Measurements from ENCODE around the gene PLSCR1. TPM values are rescaled to one million over a fixed set of nuclear protein-coding genes. Genes with fewer than 3 reads are reported as not detected.

Gene PLSCR1
- total RNA-seq, 2 donors from 2014 or later, result 189 to 250 TPM

GRCh38 chr3:146557745-146558144, 13.3 kb upstream of the PLSCR1 start:
- H3K9me3 Mint-ChIP-seq, result peaks cover 22% of the 10 kb centered on the region
- no peak overlapping the region for H3K4me3 Mint-ChIP-seq
- DNase-seq, result no peak

GRCh38 chr3:146555311-146555710, 10.9 kb upstream of the PLSCR1 start:
- Mint-ChIP-seq H3K36me3 (ENCODE audit: low read depth) (no peaks in the 10 kb centered on the region), H3K27ac (no peak overlapping the region), H3K27me3 (ENCODE audit: insufficient read depth) (no peaks in the 10 kb centered on the region), H3K4me1 (peaks cover 10% of the 10 kb centered on the region), H3K4me3 (no peak overlapping the region), H3K9me3 (peaks cover 18% of the 10 kb centered on the region)
- Histone ChIP-seq H3K9me3 (ENCODE audit: control insufficient read depth, low read length) (peaks cover 37% of the 10 kb centered on the region), H3K4me3 (ENCODE audit: low read length) (peak overlapping the region; percentile 46), H3K9ac (ENCODE audit: extremely low read depth, low read length, poor library complexity, severe bottlenecking) (no peak overlapping the region), H3K36me3 (ENCODE audit: control insufficient read depth, insufficient read depth, low read length) (no peaks in the 10 kb centered on the region), H3K4me1 (ENCODE audit: control insufficient read depth, insufficient read depth, low read length) (no peaks in the 10 kb centered on the region), H3K27ac (ENCODE audit: low read depth, low read length) (no peak overlapping the region), H3K27me3 (ENCODE audit: control insufficient read depth, insufficient read depth, low read length, poor library complexity, severe bottlenecking) (no peaks in the 10 kb centered on the region)
- TF ChIP-seq CTCF (conservative IDR thresholded peaks at IDR 0.05), result no peak
- DNase-seq, result no peak
- WGBS, 2 experiments (ENCODE audit: insufficient coverage in 1 of 2, insufficient read length in 1 of 2), result 91 to 100% methylated on average over 3 of the region's 3 CpGs

More at GRCh38 chr3:146557745-146558144, 13.3 kb upstream of the PLSCR1 start:
- Histone ChIP-seq H3K36me3 (ENCODE audit: control insufficient read depth, insufficient read depth, low read length) (no peaks in the 10 kb centered on the region), H3K27me3 (ENCODE audit: control insufficient read depth, insufficient read depth, low read length, poor library complexity, severe bottlenecking) (no peaks in the 10 kb centered on the region), H3K27ac (ENCODE audit: low read depth, low read length) (no peak overlapping the region), H3K9ac (ENCODE audit: extremely low read depth, low read length, poor library complexity, severe bottlenecking) (no peak overlapping the region), H3K4me3 (ENCODE audit: low read length) (peak overlapping the region; percentile 10), H3K9me3 (ENCODE audit: control insufficient read depth, low read length) (peaks cover 37% of the 10 kb centered on the region), H3K4me1 (ENCODE audit: control insufficient read depth, insufficient read depth, low read length) (no peaks in the 10 kb centered on the region)
- Mint-ChIP-seq H3K4me1 (peaks cover 7% of the 10 kb centered on the region), H3K27me3 (ENCODE audit: insufficient read depth) (no peaks in the 10 kb centered on the region), H3K36me3 (ENCODE audit: low read depth) (no peaks in the 10 kb centered on the region), H3K27ac (no peak overlapping the region)
- no peak for TF ChIP-seq CTCF (conservative IDR thresholded peaks at IDR 0.05)
- WGBS, 2 experiments (ENCODE audit: insufficient coverage in 1 of 2, insufficient read length in 1 of 2), result 90 to 91% methylated on average over 3 to 4 of the region's 4 CpGs

- peaks cover 12% of the 10 kb centered on the region for H3K4me1 Mint-ChIP-seq
Measured at GRCh38 chr3:146554151-146554760, 9.8 kb upstream of the PLSCR1 start.

More at GRCh38 chr3:146554151-146554760, 9.8 kb upstream of the PLSCR1 start:
- no peak overlapping the region for H3K4me3 ChIP-seq (ENCODE audit: low read length)
- no peak for TF ChIP-seq CTCF (conservative IDR thresholded peaks at IDR 0.05)
- H3K4me1 ChIP-seq (ENCODE audit: control insufficient read depth, insufficient read depth, low read length), result no peaks in the 10 kb centered on the region
- no peak overlapping the region for H3K27ac ChIP-seq (ENCODE audit: low read depth, low read length)
- H3K36me3 Mint-ChIP-seq (ENCODE audit: low read depth), result no peaks in the 10 kb centered on the region
- H3K9me3 ChIP-seq (ENCODE audit: control insufficient read depth, low read length), result peaks cover 37% of the 10 kb centered on the region
- peak; percentile 41 for DNase-seq
- no peak overlapping the region for H3K4me3 Mint-ChIP-seq
- 89 to 93% methylated on average over 7 of the region's 7 CpGs for WGBS, 2 experiments (ENCODE audit: insufficient coverage in 1 of 2, insufficient read length in 1 of 2)
- no peaks in the 10 kb centered on the region for H3K27me3 ChIP-seq (ENCODE audit: control insufficient read depth, insufficient read depth, low read length, poor library complexity, severe bottlenecking)
- no peak overlapping the region for H3K9ac ChIP-seq (ENCODE audit: extremely low read depth, low read length, poor library complexity, severe bottlenecking)
- peaks cover 18% of the 10 kb centered on the region for H3K9me3 Mint-ChIP-seq
- H3K27ac Mint-ChIP-seq, result no peak overlapping the region
- no peaks in the 10 kb centered on the region for H3K27me3 Mint-ChIP-seq (ENCODE audit: insufficient read depth)
- H3K36me3 ChIP-seq (ENCODE audit: control insufficient read depth, insufficient read depth, low read length), result no peaks in the 10 kb centered on the region

All from endodermal cell (in vitro differentiated cells).